HFFc6 (cell line): ENCODE results near the gene ZNF784. TPM values are rescaled to one million over a fixed set of nuclear protein-coding genes. Genes with fewer than 3 reads are reported as not detected.
A peak's percentile ranks its signal among the peaks of the same experiment; 100 is the strongest.

ENCODE experiments used
- DNase-seq: peaks from one replicate; pipeline ENCODE4 v3.0.0-alpha.2; 2018
- H3K27ac Mint-ChIP-seq: 2 replicates; pipeline ENCODE4 v1.8.0; 2020; ENCODE audit warnings: mild to moderate bottlenecking, mixed read lengths
- H3K27me3 Mint-ChIP-seq: 2 replicates; pipeline ENCODE4 v1.8.0; 2021; ENCODE audit warnings: mild to moderate bottlenecking, moderate library complexity, mixed read lengths; ENCODE audit not compliant: insufficient read depth
- H3K36me3 Mint-ChIP-seq: 2 replicates; pipeline ENCODE4 v1.8.0; 2021; ENCODE audit warnings: low read depth, mixed read lengths
- H3K4me1 Mint-ChIP-seq: 2 replicates; pipeline ENCODE4 v1.8.0; 2020; ENCODE audit warnings: low read depth, mixed read lengths
- H3K4me3 Mint-ChIP-seq: 2 replicates; pipeline ENCODE4 v1.8.0; 2020; ENCODE audit warnings: mild to moderate bottlenecking, moderate library complexity, mixed read lengths
- H3K9me3 Mint-ChIP-seq: 2 replicates; pipeline ENCODE4 v1.8.0; 2020; ENCODE audit warnings: mild to moderate bottlenecking, mixed read lengths
- CTCF ChIP-seq: fragments of 200-600 bp; sonication (generic); IDR thresholded peaks from 2 replicates; pipeline ENCODE4 v1.5.0; 2021; ENCODE audit warnings: antibody characterized with exemption, mild to moderate bottlenecking
- long read RNA-seq: library from polyadenylated mRNA; unstranded; transcript quantifications from one replicate; pipeline ENCODE4 v2.0.0, GENCODE V29; 2019
- total RNA-seq, 6 experiments: library from RNA; stranded (reverse); fragmentation: NEBNext Ultra II Directional; extraction: Animal tissue kit (Norgen Biotek cat#: 25700); gene quantifications; 2 replicates in 1 of 6; 3 replicates in 5 of 6; pipeline ENCODE4 v1.2.3, GENCODE V29; 2021

ZNF784 gene
- total RNA-seq = 1 to 10 TPM; 4.6 to 5.3 (median 4.8) TPM
- long read RNA-seq = 0 reads

GRCh38 chr19:55624109-55625003, at the start of gene ZNF784:
Gene ZNF784 (minus strand): TSS chr19:55624566. CDS start chr19:55624561, 5 bp downstream.
- peak; percentile 79 for DNase-seq
- no peaks in the 10 kb centered on the region; the same call in 1 of the 2 replicates for H3K9me3 Mint-ChIP-seq
- peak within 1 kb of the TSS; percentile 96 for H3K27ac Mint-ChIP-seq
- H3K4me3 Mint-ChIP-seq = peak within 1 kb of the TSS; percentile 88
- H3K36me3 Mint-ChIP-seq = peaks cover 25% of the 10 kb centered on the region
- no peak for TF ChIP-seq CTCF
- peaks cover 29% of the 10 kb centered on the region for H3K4me1 Mint-ChIP-seq
- H3K27me3 Mint-ChIP-seq = peaks cover 3% of the 10 kb centered on the region

- TF ChIP-seq CTCF = no peak
- Mint-ChIP-seq H3K36me3 (peaks cover 26% of the 10 kb centered on the region), H3K27ac (peak overlapping the region; percentile 68), H3K4me1 (peaks cover 65% of the 10 kb centered on the region), H3K4me3 (peak overlapping the region; percentile 11; the same call in 1 of the 2 replicates), H3K27me3 (peaks cover 7% of the 10 kb centered on the region), H3K9me3 (no peaks in the 10 kb centered on the region)
- DNase-seq = no peak
Measured at GRCh38 chr19:55673889-55674288, 49.5 kb upstream of the ZNF784 start.

- Mint-ChIP-seq H3K9me3 (no peaks in the 10 kb centered on the region), H3K36me3 (peaks cover 22% of the 10 kb centered on the region), H3K4me3 (peak overlapping the region; percentile 11), H3K4me1 (peaks cover 61% of the 10 kb centered on the region), H3K27me3 (peaks cover 7% of the 10 kb centered on the region), H3K27ac (peak overlapping the region; percentile 68)
- no peak for TF ChIP-seq CTCF
- DNase-seq = no peak
Measured at GRCh38 chr19:55673465-55673864, 49.1 kb upstream of the ZNF784 start.

- no peak for DNase-seq
- peak overlapping the region; percentile 54 for H3K4me3 Mint-ChIP-seq
- peak overlapping the region; percentile 66 for H3K27ac Mint-ChIP-seq
- H3K9me3 Mint-ChIP-seq = no peaks in the 10 kb centered on the region
- peaks cover 14% of the 10 kb centered on the region for H3K36me3 Mint-ChIP-seq
- H3K27me3 Mint-ChIP-seq = peaks cover 7% of the 10 kb centered on the region
- peaks cover 53% of the 10 kb centered on the region for H3K4me1 Mint-ChIP-seq
- TF ChIP-seq CTCF = no peak
Measured at GRCh38 chr19:55672418-55672817, 48.1 kb upstream of the ZNF784 start.

- Mint-ChIP-seq H3K4me3 (no peak overlapping the region), H3K27ac (peak overlapping the region; percentile 3; the same call in 1 of the 2 replicates), H3K4me1 (peaks cover 39% of the 10 kb centered on the region), H3K9me3 (no peaks in the 10 kb centered on the region), H3K36me3 (peaks cover 9% of the 10 kb centered on the region), H3K27me3 (peaks cover 7% of the 10 kb centered on the region)
- no peak for DNase-seq
- TF ChIP-seq CTCF = no peak
Measured at GRCh38 chr19:55671054-55671378, 46.6 kb upstream of the ZNF784 start.
